Esophagus squamous epithelium (tissue), 4 donors: ENCODE data around the gene LEKR1.

Experiments used
- CTCF ChIP-seq, 6 experiments: fragments of 450-650 bp in 4 of 6; fragments of 200-600 bp in 2 of 6; sonication (generic) in 2 of 6; IDR thresholded peaks; one replicate each; pipeline ENCODE4 v1.5.1; 2016 to 2019; ENCODE audit warnings: antibody characterized with exemption in 6 of 6, mild to moderate bottlenecking in 4 of 6, moderate library complexity in 4 of 6
- POLR2A ChIP-seq, 4 donors: fragments of 450-650 bp; IDR thresholded peaks; one replicate each; pipeline ENCODE4 v1.6.1; 2017; ENCODE audit warnings: antibody characterized with exemption in 4 of 4, mild to moderate bottlenecking in 4 of 4, moderate library complexity in 3 of 4

DNA sequence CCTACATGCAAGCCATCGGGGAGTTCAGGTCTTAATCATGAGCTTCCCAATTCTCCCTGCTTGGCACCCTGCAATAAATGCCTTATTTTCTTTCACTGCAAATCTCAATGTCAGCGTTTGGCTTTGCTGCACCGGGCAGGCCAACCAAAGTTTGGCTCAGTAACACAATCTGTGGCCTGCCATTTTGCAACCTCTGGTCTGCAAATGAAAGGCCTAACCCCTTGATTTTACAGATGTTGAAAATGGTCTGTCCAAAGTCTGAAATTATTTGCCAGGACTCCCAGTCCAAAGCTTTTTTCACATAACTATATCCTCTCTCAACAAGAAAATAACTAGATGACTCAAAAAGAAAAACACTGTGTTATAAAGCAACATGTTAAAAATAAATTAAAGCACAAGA lies 34.0 kb upstream of the LEKR1 start:
- TF ChIP-seq CTCF (IDR thresholded peaks at IDR 0.05) (no peak), POLR2A (IDR thresholded peaks at IDR 0.05) (no peak)
